T-helper 2 cell treated with Interferon-gamma antibody and Interleukin-4, amounts not matched to agents 5 μg/mL and 100 μg/mL, for 36 hours (primary cell): ENCODE data around the gene NEDD9.

Experiments used
- DNase-seq: peaks from one replicate; pipeline ENCODE4 v3.0.0; 2021; ENCODE audit warnings: low spot score
- H3K27ac Mint-ChIP-seq: one replicate; pipeline ENCODE4 v1.8.0; 2021; ENCODE audit warnings: mild to moderate bottlenecking, mixed read lengths
- H3K27me3 Mint-ChIP-seq: one replicate; pipeline ENCODE4 v1.8.0; 2021; ENCODE audit warnings: low read depth, mixed read lengths
- H3K36me3 Mint-ChIP-seq: one replicate; pipeline ENCODE4 v1.8.0; 2021; ENCODE audit warnings: low read depth, mixed read lengths
- H3K4me1 Mint-ChIP-seq: one replicate; pipeline ENCODE4 v1.8.0; 2021; ENCODE audit warnings: low read depth, mixed read lengths
- H3K4me3 Mint-ChIP-seq: one replicate; pipeline ENCODE4 v1.8.0; 2022; ENCODE audit warnings: mild to moderate bottlenecking, moderate library complexity, mixed read lengths
- H3K9me3 Mint-ChIP-seq: one replicate; pipeline ENCODE4 v1.8.0; 2021; ENCODE audit warnings: mixed read lengths

NEDD9 gene, protein sequence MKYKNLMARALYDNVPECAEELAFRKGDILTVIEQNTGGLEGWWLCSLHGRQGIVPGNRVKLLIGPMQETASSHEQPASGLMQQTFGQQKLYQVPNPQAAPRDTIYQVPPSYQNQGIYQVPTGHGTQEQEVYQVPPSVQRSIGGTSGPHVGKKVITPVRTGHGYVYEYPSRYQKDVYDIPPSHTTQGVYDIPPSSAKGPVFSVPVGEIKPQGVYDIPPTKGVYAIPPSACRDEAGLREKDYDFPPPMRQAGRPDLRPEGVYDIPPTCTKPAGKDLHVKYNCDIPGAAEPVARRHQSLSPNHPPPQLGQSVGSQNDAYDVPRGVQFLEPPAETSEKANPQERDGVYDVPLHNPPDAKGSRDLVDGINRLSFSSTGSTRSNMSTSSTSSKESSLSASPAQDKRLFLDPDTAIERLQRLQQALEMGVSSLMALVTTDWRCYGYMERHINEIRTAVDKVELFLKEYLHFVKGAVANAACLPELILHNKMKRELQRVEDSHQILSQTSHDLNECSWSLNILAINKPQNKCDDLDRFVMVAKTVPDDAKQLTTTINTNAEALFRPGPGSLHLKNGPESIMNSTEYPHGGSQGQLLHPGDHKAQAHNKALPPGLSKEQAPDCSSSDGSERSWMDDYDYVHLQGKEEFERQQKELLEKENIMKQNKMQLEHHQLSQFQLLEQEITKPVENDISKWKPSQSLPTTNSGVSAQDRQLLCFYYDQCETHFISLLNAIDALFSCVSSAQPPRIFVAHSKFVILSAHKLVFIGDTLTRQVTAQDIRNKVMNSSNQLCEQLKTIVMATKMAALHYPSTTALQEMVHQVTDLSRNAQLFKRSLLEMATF

GRCh38 chr6:11232193-11232769 is at the start of gene NEDD9:
TSS of gene NEDD9 (minus strand) at chr6:11232668. CDS start at chr6:11232515, 153 bp downstream.
- no peaks in the 10 kb centered on the region for H3K9me3 Mint-ChIP-seq
- peak; percentile 95 for DNase-seq
- peaks cover 21% of the 10 kb centered on the region for H3K36me3 Mint-ChIP-seq
- no peaks in the 10 kb centered on the region for H3K27me3 Mint-ChIP-seq
- H3K4me1 Mint-ChIP-seq = peaks cover 58% of the 10 kb centered on the region
- H3K4me3 Mint-ChIP-seq = peak within 1 kb of the TSS; percentile 90
- peak within 1 kb of the TSS; percentile 100 for H3K27ac Mint-ChIP-seq

DNA sequence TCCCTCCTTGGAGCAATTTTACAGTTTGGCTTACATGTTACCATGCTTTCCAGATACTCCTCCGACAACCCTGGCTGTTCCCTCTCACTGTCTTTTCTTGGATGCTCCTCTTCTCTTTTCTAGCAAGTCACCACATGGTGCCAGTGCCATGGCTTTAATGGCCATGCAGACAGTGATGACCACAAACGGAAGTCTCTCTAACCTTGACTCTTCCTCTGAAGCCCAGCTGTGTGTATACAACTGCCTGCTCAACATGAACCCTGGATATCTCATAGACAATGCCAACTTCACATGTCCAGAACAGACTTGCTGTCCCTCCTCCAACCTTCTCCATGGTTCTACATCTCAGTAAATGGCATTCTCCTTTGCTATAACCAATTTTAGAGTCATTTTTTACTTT is 49.8 kb upstream of the NEDD9 start:
- no peak overlapping the region for H3K27ac Mint-ChIP-seq
- H3K4me3 Mint-ChIP-seq = no peak overlapping the region
- DNase-seq = no peak
- H3K36me3 Mint-ChIP-seq = peaks cover 18% of the 10 kb centered on the region
- H3K27me3 Mint-ChIP-seq = no peaks in the 10 kb centered on the region
- H3K4me1 Mint-ChIP-seq = peaks cover 12% of the 10 kb centered on the region
- H3K9me3 Mint-ChIP-seq = no peaks in the 10 kb centered on the region

GRCh38 chr6:11280394-11280793 is 47.9 kb upstream of the NEDD9 start:
- no peak for DNase-seq
- H3K36me3 Mint-ChIP-seq = peaks cover 22% of the 10 kb centered on the region
- H3K27me3 Mint-ChIP-seq = no peaks in the 10 kb centered on the region
- no peaks in the 10 kb centered on the region for H3K9me3 Mint-ChIP-seq
- H3K4me3 Mint-ChIP-seq = no peak overlapping the region
- no peak overlapping the region for H3K27ac Mint-ChIP-seq
- peaks cover 28% of the 10 kb centered on the region for H3K4me1 Mint-ChIP-seq

DNA sequence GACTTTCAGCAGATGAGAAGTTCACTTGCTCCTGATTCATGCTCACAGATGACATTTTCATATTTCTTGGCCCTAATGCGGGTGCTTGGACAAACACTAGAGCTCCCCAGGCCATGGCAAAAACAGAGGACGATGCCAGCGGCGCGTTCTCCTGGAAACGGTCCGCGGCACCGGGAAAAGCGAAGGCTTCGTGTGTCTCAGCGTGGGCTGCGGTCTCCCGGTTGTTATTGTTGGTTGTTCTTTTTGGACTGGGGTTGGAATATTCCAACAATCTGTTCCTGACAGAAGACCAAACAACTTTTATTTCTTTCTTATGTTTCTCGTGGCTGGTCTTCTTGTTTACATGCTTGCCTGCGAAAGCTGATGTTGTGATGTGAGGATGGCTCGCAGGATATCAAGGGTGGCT is 46.8 kb upstream of the NEDD9 start:
- Mint-ChIP-seq H3K4me3 (no peak overlapping the region), H3K4me1 (peaks cover 31% of the 10 kb centered on the region), H3K27ac (no peak overlapping the region), H3K9me3 (no peaks in the 10 kb centered on the region), H3K27me3 (no peaks in the 10 kb centered on the region), H3K36me3 (peaks cover 27% of the 10 kb centered on the region)
- no peak for DNase-seq

DNA sequence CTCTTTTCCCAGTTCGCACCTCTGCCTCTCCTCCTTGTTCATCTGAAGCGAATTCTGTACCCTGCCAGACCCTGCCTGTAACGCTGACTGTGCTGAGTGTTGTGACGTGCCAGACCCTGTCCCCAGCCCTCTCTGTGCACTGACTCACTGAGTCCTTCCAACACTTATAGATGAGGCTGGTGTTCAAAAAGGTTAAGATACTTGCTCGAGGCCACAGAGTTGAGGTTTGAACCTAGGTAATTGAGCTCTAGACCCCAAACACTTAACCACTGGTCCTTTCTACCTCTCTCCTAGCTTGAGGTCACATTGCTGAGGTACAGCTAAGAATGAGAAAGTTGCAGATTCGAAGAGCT is 45.7 kb upstream of the NEDD9 start:
- H3K27ac Mint-ChIP-seq = peak overlapping the region; percentile 70
- peaks cover 30% of the 10 kb centered on the region for H3K36me3 Mint-ChIP-seq
- H3K27me3 Mint-ChIP-seq = no peaks in the 10 kb centered on the region
- DNase-seq = no peak
- peaks cover 31% of the 10 kb centered on the region for H3K4me1 Mint-ChIP-seq
- H3K9me3 Mint-ChIP-seq = no peaks in the 10 kb centered on the region
- H3K4me3 Mint-ChIP-seq = peak overlapping the region; percentile 17

GRCh38 chr6:11277275-11278206 is 45.1 kb upstream of the NEDD9 start:
- DNase-seq = peak; percentile 32
- peak overlapping the region; percentile 17 for H3K4me3 Mint-ChIP-seq
- peaks cover 33% of the 10 kb centered on the region for H3K4me1 Mint-ChIP-seq

DNA sequence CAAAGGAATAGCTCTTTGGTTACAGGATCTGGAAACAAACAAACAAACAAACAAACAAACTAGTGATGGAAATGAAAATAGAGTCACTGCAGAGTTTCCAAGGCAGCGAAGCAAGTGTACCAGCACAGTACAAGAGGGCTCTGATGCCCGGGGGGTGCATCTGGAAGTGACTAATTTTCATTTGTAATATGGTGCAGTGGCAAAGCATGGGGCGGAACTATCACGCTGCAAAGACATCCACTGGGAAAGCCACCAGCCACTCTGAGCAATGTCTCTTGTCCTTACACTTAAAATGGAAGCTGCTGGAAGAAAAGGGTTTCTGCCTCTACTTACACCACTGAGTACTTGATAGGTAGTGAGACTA is 44.4 kb upstream of the NEDD9 start:
- Mint-ChIP-seq H3K27me3 (no peaks in the 10 kb centered on the region), H3K4me3 (no peak overlapping the region), H3K27ac (no peak overlapping the region), H3K4me1 (peaks cover 33% of the 10 kb centered on the region), H3K9me3 (no peaks in the 10 kb centered on the region), H3K36me3 (peaks cover 36% of the 10 kb centered on the region)
- no peak for DNase-seq

More at GRCh38 chr6:11277275-11278206, 45.1 kb upstream of the NEDD9 start:
- peak overlapping the region; percentile 70 for H3K27ac Mint-ChIP-seq
- peaks cover 31% of the 10 kb centered on the region for H3K36me3 Mint-ChIP-seq
- H3K27me3 Mint-ChIP-seq = no peaks in the 10 kb centered on the region
- H3K9me3 Mint-ChIP-seq = no peaks in the 10 kb centered on the region

GRCh38 chr6:11276228-11276627 is 43.8 kb upstream of the NEDD9 start:
- no peaks in the 10 kb centered on the region for H3K27me3 Mint-ChIP-seq
- DNase-seq = no peak
- H3K27ac Mint-ChIP-seq = peak overlapping the region; percentile 43
- no peaks in the 10 kb centered on the region for H3K9me3 Mint-ChIP-seq
- no peak overlapping the region for H3K4me3 Mint-ChIP-seq
- H3K36me3 Mint-ChIP-seq = peaks cover 40% of the 10 kb centered on the region
- peaks cover 33% of the 10 kb centered on the region for H3K4me1 Mint-ChIP-seq

- H3K9me3 Mint-ChIP-seq = no peaks in the 10 kb centered on the region
- H3K27me3 Mint-ChIP-seq = no peaks in the 10 kb centered on the region
Measured at GRCh38 chr6:11275598-11275997, 43.1 kb upstream of the NEDD9 start.

GRCh38 chr6:11273406-11274065 is 41.1 kb upstream of the NEDD9 start:
- no peak overlapping the region for H3K27ac Mint-ChIP-seq
- H3K36me3 Mint-ChIP-seq = peaks cover 29% of the 10 kb centered on the region
- H3K9me3 Mint-ChIP-seq = no peaks in the 10 kb centered on the region
- H3K4me3 Mint-ChIP-seq = no peak overlapping the region
- no peak for DNase-seq
- no peaks in the 10 kb centered on the region for H3K27me3 Mint-ChIP-seq
- H3K4me1 Mint-ChIP-seq = peaks cover 31% of the 10 kb centered on the region

More at GRCh38 chr6:11275598-11275997, 43.1 kb upstream of the NEDD9 start:
- peak; percentile 51 for DNase-seq
- Mint-ChIP-seq H3K4me3 (peak overlapping the region; percentile 49), H3K4me1 (peaks cover 33% of the 10 kb centered on the region), H3K27ac (peak overlapping the region; percentile 55), H3K36me3 (peaks cover 36% of the 10 kb centered on the region)

DNA sequence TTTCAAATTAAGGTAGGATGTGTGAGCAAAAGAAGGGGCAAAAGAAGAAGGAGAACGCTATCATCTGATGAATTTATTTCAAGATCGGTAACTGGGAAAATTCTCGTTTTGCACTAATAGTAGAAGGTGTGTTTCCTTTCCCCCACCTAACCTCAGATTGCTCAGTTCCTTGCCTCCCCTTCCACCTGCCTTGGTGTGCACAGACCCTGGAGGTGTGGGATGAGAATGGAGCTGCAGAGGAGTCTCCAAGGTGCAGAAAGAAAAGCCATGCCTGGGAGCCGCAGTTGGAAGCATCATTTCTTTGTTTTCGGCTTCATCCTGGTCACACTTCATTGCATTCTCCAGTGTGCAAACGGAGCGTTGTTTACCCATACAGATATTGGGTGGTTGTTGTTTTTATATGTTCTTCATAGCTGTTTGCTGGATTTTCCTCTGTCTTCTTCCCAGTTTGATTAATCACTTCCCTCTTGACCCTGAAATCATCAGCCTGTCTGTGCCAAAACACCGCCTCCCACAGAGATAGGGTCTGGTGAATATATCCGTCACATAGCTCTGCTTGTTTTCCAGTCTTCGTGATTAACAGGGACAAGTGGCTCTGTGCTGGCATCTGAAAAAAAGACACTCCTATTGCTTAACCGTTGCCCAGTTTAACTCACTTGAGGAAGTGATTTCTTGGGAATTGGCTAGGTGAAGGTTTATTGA is 40.2 kb upstream of the NEDD9 start:
- no peak for DNase-seq
- no peaks in the 10 kb centered on the region for H3K27me3 Mint-ChIP-seq
- H3K36me3 Mint-ChIP-seq = peaks cover 28% of the 10 kb centered on the region
- no peak overlapping the region for H3K4me3 Mint-ChIP-seq
- no peaks in the 10 kb centered on the region for H3K9me3 Mint-ChIP-seq
- H3K4me1 Mint-ChIP-seq = peaks cover 24% of the 10 kb centered on the region
- no peak overlapping the region for H3K27ac Mint-ChIP-seq

DNA sequence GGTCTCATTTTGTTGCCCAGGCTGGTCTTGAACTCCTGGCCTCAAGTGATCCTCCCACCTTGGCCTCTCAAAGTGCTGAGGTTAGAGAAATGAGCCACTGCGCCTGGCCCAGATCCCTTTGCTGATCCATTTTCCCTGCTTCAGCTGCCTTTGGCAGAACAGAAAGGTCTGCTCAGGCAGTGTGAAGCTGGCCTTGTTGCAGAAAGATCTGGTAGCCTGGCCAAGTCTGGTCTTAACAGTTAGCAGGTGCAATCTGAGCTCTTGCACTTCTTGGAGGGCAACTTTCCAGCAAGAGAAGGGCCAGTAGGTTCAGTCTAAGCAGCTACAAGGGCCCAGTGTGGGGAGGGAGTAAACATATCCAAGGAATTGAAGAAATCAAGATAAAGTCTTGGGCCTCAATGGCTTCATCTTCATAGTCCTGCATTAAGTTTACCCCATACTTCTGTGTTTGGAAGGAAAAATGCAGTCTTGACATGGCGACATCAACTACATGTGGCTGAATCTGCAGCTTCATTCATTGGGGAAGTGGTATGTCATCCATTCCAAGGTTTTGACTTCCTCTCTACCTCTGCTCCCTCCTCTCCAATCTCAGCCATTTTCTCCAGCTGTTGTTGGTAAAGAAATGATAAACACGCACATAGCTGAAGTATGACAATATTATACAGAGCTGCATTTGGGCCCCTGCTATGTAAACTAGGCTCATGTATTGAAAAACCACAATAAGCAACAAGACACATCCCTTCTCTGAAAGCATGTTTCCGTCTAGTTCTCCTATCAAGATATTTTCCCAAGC is 39.0 kb upstream of the NEDD9 start:
- Mint-ChIP-seq H3K4me1 (peaks cover 15% of the 10 kb centered on the region), H3K27ac (no peak overlapping the region), H3K27me3 (no peaks in the 10 kb centered on the region), H3K9me3 (no peaks in the 10 kb centered on the region), H3K36me3 (peaks cover 25% of the 10 kb centered on the region), H3K4me3 (no peak overlapping the region)
- no peak for DNase-seq
